WI38 (cell line): Measurements from ENCODE around the gene RBPJL.

Source experiments
- H3K4me3 ChIP-seq: 2 replicates; pipeline ENCODE4 v1.5.1; 2011; ENCODE audit warnings: low read depth, mild to moderate bottlenecking, control low read depth, low read length
- CTCF ChIP-seq: IDR thresholded peaks from 2 replicates; pipeline ENCODE4 v1.5.1; 2012; ENCODE audit warnings: low read depth, mild to moderate bottlenecking, control low read depth, low read length

The RBPJL gene

GRCh38 chr20:45352729-45353128 lies 46.1 kb downstream of the RBPJL start:
- H3K4me3 ChIP-seq = no peak overlapping the region
- TF ChIP-seq CTCF = no peak

- H3K4me3 ChIP-seq = no peak overlapping the region
- no peak for TF ChIP-seq CTCF
Measured at GRCh38 chr20:45353746-45354145, 47.1 kb downstream of the RBPJL start.

GRCh38 chr20:45354423-45355208 lies 48.0 kb downstream of the RBPJL start:
- no peak for TF ChIP-seq CTCF
- H3K4me3 ChIP-seq = no peak overlapping the region

- TF ChIP-seq CTCF = no peak
- no peak overlapping the region for H3K4me3 ChIP-seq
Measured at GRCh38 chr20:45355209-45356084, 48.8 kb downstream of the RBPJL start.

DNA sequence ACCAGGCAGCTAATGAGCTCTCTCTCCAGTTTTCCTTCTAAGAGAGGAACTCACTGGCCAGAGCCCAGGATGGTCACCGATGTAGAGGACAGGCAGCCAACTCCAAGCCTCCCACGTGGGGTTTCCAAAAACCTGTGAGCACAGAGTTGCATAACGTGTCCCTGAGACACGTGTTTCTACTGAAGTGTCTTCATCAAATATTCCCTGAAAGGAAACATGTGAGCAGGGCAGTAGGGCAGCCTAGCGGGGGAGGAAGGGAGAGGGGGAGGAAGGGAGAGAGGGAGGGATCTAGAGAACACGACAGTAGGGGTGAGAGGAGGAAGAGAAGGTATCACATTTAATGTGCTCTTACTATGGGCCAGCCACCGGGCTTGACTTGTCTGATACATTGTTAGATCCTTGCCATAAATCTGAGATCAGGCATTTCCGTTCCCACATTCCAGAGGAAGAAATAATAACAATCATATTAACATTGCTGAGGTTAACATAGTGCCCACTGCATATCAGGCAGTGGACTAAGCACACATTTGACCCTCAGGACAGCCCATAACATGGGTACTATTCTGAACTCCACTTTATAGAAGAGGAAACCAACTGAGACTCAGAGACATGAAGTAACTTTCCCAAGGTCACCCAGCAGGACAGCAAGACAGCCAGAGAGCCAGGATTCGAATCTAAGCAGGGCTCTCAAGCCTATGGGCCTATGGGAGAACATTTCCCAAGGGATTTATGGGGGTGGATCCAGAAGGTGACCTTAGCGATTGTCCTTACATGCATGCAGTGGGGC lies 51.8 kb downstream of the RBPJL start:
- TF ChIP-seq CTCF = no peak
- H3K4me3 ChIP-seq = no peak overlapping the region

- no peak for TF ChIP-seq CTCF
Measured at GRCh38 chr20:45359069-45359405, 52.4 kb downstream of the RBPJL start.

More at GRCh38 chr20:45359069-45359405, 52.4 kb downstream of the RBPJL start:
- no peak overlapping the region for H3K4me3 ChIP-seq
